GM23248 (cell line): ENCODE data around the gene EXD1. TPM values are rescaled to one million over a fixed set of nuclear protein-coding genes. Genes with fewer than 3 reads are reported as not detected.

Experiments
- DNase-seq: peaks from one replicate; pipeline ENCODE4 v3.0.0-alpha.2; 2015
- H2AFZ ChIP-seq: fragments of 200-600 bp; sonication (generic); 2 replicates; pipeline ENCODE4 v1.6.1; 2016; ENCODE audit warnings: antibody characterized with exemption
- H3F3A ChIP-seq: fragments of 200-600 bp; sonication (generic); 2 replicates; pipeline ENCODE4 v1.6.1; 2016; ENCODE audit warnings: mild to moderate bottlenecking, antibody characterized with exemption, mixed run types; ENCODE audit not compliant: insufficient read depth
- H3K27ac ChIP-seq: fragments of 200-600 bp; sonication (generic); 2 replicates; pipeline ENCODE4 v1.5.1; 2016; ENCODE audit warnings: mild to moderate bottlenecking
- H3K27me3 ChIP-seq: fragments of 200-600 bp; sonication (generic); replicated peaks from 2 replicates; pipeline ENCODE4 v1.6.1; 2016; ENCODE audit warnings: mild to moderate bottlenecking; ENCODE audit not compliant: insufficient read depth
- H3K36me3 ChIP-seq: fragments of 200-600 bp; sonication (generic); 2 replicates; pipeline ENCODE4 v1.6.1; 2016; ENCODE audit warnings: low read depth, mild to moderate bottlenecking
- H3K4me1 ChIP-seq: fragments of 200-600 bp; sonication (generic); 2 replicates; pipeline ENCODE4 v1.6.1; 2016; ENCODE audit warnings: mild to moderate bottlenecking; ENCODE audit not compliant: insufficient read depth
- H3K4me2 ChIP-seq: fragments of 200-600 bp; sonication (generic); one replicate; pipeline ENCODE4 v1.6.1; 2016; ENCODE audit warnings: mild to moderate bottlenecking; ENCODE audit not compliant: unreplicated experiment
- H3K4me3 ChIP-seq: fragments of 200-600 bp; sonication (generic); 2 replicates; pipeline ENCODE4 v1.5.1; 2016; ENCODE audit warnings: mild to moderate bottlenecking
- H3K79me2 ChIP-seq: fragments of 200-600 bp; sonication (generic); 2 replicates; pipeline ENCODE4 v1.6.1; 2016; ENCODE audit warnings: mild to moderate bottlenecking; ENCODE audit not compliant: insufficient read depth
- H3K9ac ChIP-seq: fragments of 200-600 bp; sonication (generic); 2 replicates; pipeline ENCODE4 v1.6.1; 2016; ENCODE audit warnings: mild to moderate bottlenecking
- H3K9me2 ChIP-seq: fragments of 200-600 bp; sonication (generic); 2 replicates; pipeline ENCODE4 v1.6.1; 2016; ENCODE audit warnings: mixed run types, mild to moderate bottlenecking, moderate library complexity; ENCODE audit not compliant: insufficient read depth
- H3K9me3 ChIP-seq: fragments of 200-600 bp; sonication (generic); one replicate; pipeline ENCODE4 v1.6.1; 2017; ENCODE audit warnings: low read depth
- H4K20me1 ChIP-seq: fragments of 200-600 bp; sonication (generic); 2 replicates; pipeline ENCODE4 v1.6.0; 2016; ENCODE audit not compliant: insufficient read depth
- EZH2 ChIP-seq: fragments of 200-600 bp; sonication (generic); IDR thresholded peaks from 2 replicates; pipeline ENCODE4 v1.6.1; 2018; ENCODE audit warnings: antibody characterized with exemption, mild to moderate bottlenecking; ENCODE audit not compliant: insufficient read depth, poor library complexity, severe bottlenecking
- EZH2phosphoT487 ChIP-seq: fragments of 200-600 bp; sonication (generic); IDR thresholded peaks from 2 replicates; pipeline ENCODE4 v1.6.1; 2018; ENCODE audit warnings: antibody characterized with exemption, moderate library complexity, mild to moderate bottlenecking, low read depth; ENCODE audit not compliant: insufficient read depth
- whole genome bisulfite sequencing, 2 experiments: methylation state at CpG; one replicate each; pipeline ENCODE4 v1.1.6; 2015 to 2017; ENCODE audit warnings: low lambda C conversion rate in 2 of 2, low coverage in 1 of 2; ENCODE audit errors: missing lambda C conversion rate in 2 of 2; 5-methylcytosine and 5-hydroxymethylcytosine counted together
- in situ Hi-C: fragments of 300-500 bp; cut with MboI; formaldehyde crosslinking; loops from 2 replicates; pipeline ENCODE4 v1.15.0; 2020
- polyA plus RNA-seq: library from polyadenylated mRNA; unstranded; fragments of >200 nt; fragmentation: Nextera tagmentation; extraction: Ambion mirVana; gene quantifications from 2 replicates; pipeline ENCODE4 v1.2.1, GENCODE V29; 2016
- total RNA-seq: library from RNA; depleted of rRNA; stranded (reverse); fragments of >200 nt; shearing (Covaris generic); gene quantifications from 2 replicates; pipeline ENCODE4 v1.2.3, GENCODE V29; 2014

EXD1 gene
- total and polyA plus RNA-seq, 2 experiments from 2014 or later: not detected

GRCh38 chr15:41161336-41161735 is 69.2 kb downstream of the EXD1 start:
- Histone ChIP-seq H3K4me3 (no peak overlapping the region), H3K36me3 (no peaks in the 10 kb centered on the region), H4K20me1 (no peaks in the 10 kb centered on the region), H3K9me2 (no peaks in the 10 kb centered on the region), H3K27me3 (no peaks in the 10 kb centered on the region), H3K9ac (peak overlapping the region; percentile 15; the same call in 1 of the 2 replicates), H3K27ac (peak overlapping the region; percentile 43), H3K4me1 (peaks cover 14% of the 10 kb centered on the region), H2AFZ (peak overlapping the region; percentile 29; the same call in 1 of the 2 replicates), H3K9me3 (no peaks in the 10 kb centered on the region), H3F3A (peaks cover 9% of the 10 kb centered on the region; the same call in 1 of the 2 replicates), H3K79me2 (no peaks in the 10 kb centered on the region), H3K4me2 (peak overlapping the region; percentile 60)
- TF ChIP-seq EZH2phosphoT487 (no peak), EZH2 (no peak)
- WGBS, 2 experiments: 64 to 65% methylated on average over 6 of the region's 6 CpGs
- peak; percentile 46 for DNase-seq
- in situ Hi-C loops: no loop called here

GRCh38 chr15:41160639-41161315 is 69.8 kb downstream of the EXD1 start:
- Histone ChIP-seq H3K36me3 (no peaks in the 10 kb centered on the region), H2AFZ (0 out of 2 replicates have a peak overlapping the region, but pooled peaks have one; percentile 29), H3K79me2 (no peaks in the 10 kb centered on the region), H3K9me3 (no peaks in the 10 kb centered on the region), H4K20me1 (no peaks in the 10 kb centered on the region), H3K4me3 (no peak overlapping the region), H3K27me3 (no peaks in the 10 kb centered on the region), H3F3A (peaks cover 9% of the 10 kb centered on the region; the same call in 1 of the 2 replicates), H3K4me1 (peaks cover 14% of the 10 kb centered on the region), H3K9me2 (no peaks in the 10 kb centered on the region), H3K27ac (peak overlapping the region; percentile 43), H3K9ac (no peak overlapping the region), H3K4me2 (peak overlapping the region; percentile 60)
- no peak for TF ChIP-seq EZH2phosphoT487
- TF ChIP-seq EZH2: no peak
- 78 to 82% methylated on average over 15 of the region's 15 CpGs for WGBS, 2 experiments
- in situ Hi-C loops: no loop called here
- peak; percentile 33 for DNase-seq

GRCh38 chr15:41154412-41154811 is 76.1 kb downstream of the EXD1 start:
- H3K27ac ChIP-seq: no peak overlapping the region
- TF ChIP-seq EZH2: no peak
- in situ Hi-C loops: no loop called here
- no peaks in the 10 kb centered on the region for H3K79me2 ChIP-seq
- H3K9ac ChIP-seq: no peak overlapping the region
- no peaks in the 10 kb centered on the region for H3K9me2 ChIP-seq
- H3K36me3 ChIP-seq: no peaks in the 10 kb centered on the region
- H3K27me3 ChIP-seq: no peaks in the 10 kb centered on the region
- peaks cover 4% of the 10 kb centered on the region; the same call in 1 of the 2 replicates for H3F3A ChIP-seq
- DNase-seq: no peak
- H3K9me3 ChIP-seq: no peaks in the 10 kb centered on the region
- H3K4me3 ChIP-seq: no peak overlapping the region
- no peaks in the 10 kb centered on the region for H4K20me1 ChIP-seq
- no peak overlapping the region for H3K4me2 ChIP-seq
- no peak overlapping the region for H2AFZ ChIP-seq
- H3K4me1 ChIP-seq: peaks cover 8% of the 10 kb centered on the region
- 64 to 70% methylated on average over 2 of the region's 2 CpGs for WGBS, 2 experiments

- Histone ChIP-seq H3K4me1 (peaks cover 8% of the 10 kb centered on the region), H3K27ac (no peak overlapping the region), H2AFZ (no peak overlapping the region), H3K9me2 (no peaks in the 10 kb centered on the region), H3K79me2 (no peaks in the 10 kb centered on the region), H3K4me2 (no peak overlapping the region), H3K36me3 (no peaks in the 10 kb centered on the region), H4K20me1 (no peaks in the 10 kb centered on the region), H3K9ac (no peak overlapping the region), H3K4me3 (no peak overlapping the region), H3F3A (peaks cover 4% of the 10 kb centered on the region; the same call in 1 of the 2 replicates), H3K27me3 (no peaks in the 10 kb centered on the region), H3K9me3 (no peaks in the 10 kb centered on the region)
- DNase-seq: no peak
- TF ChIP-seq EZH2phosphoT487 (no peak), EZH2 (no peak)
- in situ Hi-C loops: no loop called here
- 73 to 75% methylated on average over 5 of the region's 5 CpGs for WGBS, 2 experiments
Observed at GRCh38 chr15:41153733-41154132, 76.8 kb downstream of the EXD1 start.
